Neuronal stem cell (in vitro differentiated cells): ENCODE measurements around the gene PRM3.

ENCODE experiments used
- DNase-seq: peaks from one replicate; pipeline ENCODE4 v3.0.0-alpha.2; 2013; ENCODE audit warnings: low spot score
- H2AFZ ChIP-seq: one replicate; pipeline ENCODE4 v1.6.1; 2013; ENCODE audit warnings: mild to moderate bottlenecking, low read length, inconsistent platforms
- H2AK5ac ChIP-seq: 2 replicates; pipeline ENCODE4 v1.6.1; 2013; ENCODE audit warnings: low read depth, mild to moderate bottlenecking, inconsistent platforms, low read length, moderate library complexity, mixed read lengths
- H2BK120ac ChIP-seq: 2 replicates; pipeline ENCODE4 v1.6.1; 2013; ENCODE audit warnings: low read depth, mild to moderate bottlenecking, inconsistent platforms, low read length, moderate library complexity, mixed read lengths
- H2BK12ac ChIP-seq: one replicate; pipeline ENCODE4 v1.6.1; 2013; ENCODE audit warnings: low read length, inconsistent platforms
- H2BK15ac ChIP-seq: 2 replicates; pipeline ENCODE4 v1.6.1; 2013; ENCODE audit warnings: mild to moderate bottlenecking, low read length, inconsistent platforms, mixed read lengths
- H2BK5ac ChIP-seq: one replicate; pipeline ENCODE4 v1.6.1; 2013; ENCODE audit warnings: inconsistent platforms, mild to moderate bottlenecking, low read length, moderate library complexity
- H3K14ac ChIP-seq: one replicate; pipeline ENCODE4 v1.6.1; 2013; ENCODE audit warnings: low read length, inconsistent platforms
- H3K18ac ChIP-seq: 2 replicates; pipeline ENCODE4 v1.6.1; 2013; ENCODE audit warnings: low read length, inconsistent platforms
- H3K23ac ChIP-seq: 2 replicates; pipeline ENCODE4 v1.6.1; 2013; ENCODE audit warnings: low read depth, mild to moderate bottlenecking, mixed read lengths, low read length, inconsistent platforms; ENCODE audit not compliant: poor library complexity
- H3K27ac ChIP-seq: replicated peaks from 3 replicates; pipeline ENCODE4 v1.5.1; 2013; ENCODE audit warnings: low read length, inconsistent platforms
- H3K27me3 ChIP-seq, 3 experiments: 2 replicates each; pipeline ENCODE4 v1.6.1; 2013; ENCODE audit warnings: low read length in 3 of 3, mild to moderate bottlenecking in 2 of 3, inconsistent platforms in 1 of 3, low read depth in 1 of 3, mixed read lengths in 1 of 3, moderate library complexity in 1 of 3; ENCODE audit not compliant: control insufficient read depth in 3 of 3, insufficient read depth in 3 of 3
- H3K36me3 ChIP-seq, 2 donors: replicated peaks in 1 of 2; 2 replicates each; pipeline ENCODE4 v1.6.1; 2013; ENCODE audit warnings: low read length in 2 of 2; ENCODE audit not compliant: control insufficient read depth in 2 of 2, insufficient read depth in 2 of 2
- H3K4ac ChIP-seq: 2 replicates; pipeline ENCODE4 v1.6.1; 2013; ENCODE audit warnings: inconsistent platforms, mild to moderate bottlenecking, low read length, moderate library complexity
- H3K4me1 ChIP-seq, 2 donors: 1 replicate in 1 of 2; 2 replicates in 1 of 2; pipeline ENCODE4 v1.6.1; 2013; ENCODE audit warnings: low read length in 2 of 2, low read depth in 1 of 2; ENCODE audit not compliant: control insufficient read depth in 2 of 2, insufficient read depth in 1 of 2
- H3K4me2 ChIP-seq: one replicate; pipeline ENCODE4 v1.6.1; 2013; ENCODE audit warnings: mild to moderate bottlenecking, low read length, inconsistent platforms; ENCODE audit not compliant: insufficient read depth, poor library complexity, severe bottlenecking
- H3K4me3 ChIP-seq, 2 donors: 2 replicates each; pipeline ENCODE4 v1.5.1; 2013; ENCODE audit warnings: low read length in 2 of 2, mild to moderate bottlenecking in 2 of 2, inconsistent platforms in 1 of 2, moderate library complexity in 1 of 2
- H3K79me1 ChIP-seq: one replicate; pipeline ENCODE4 v1.6.1; 2013; ENCODE audit warnings: low read depth, mild to moderate bottlenecking, inconsistent platforms, low read length, moderate library complexity
- H3K9ac ChIP-seq: one replicate; pipeline ENCODE4 v1.6.1; 2013; ENCODE audit warnings: mild to moderate bottlenecking, low read depth, low read length, inconsistent platforms; ENCODE audit not compliant: poor library complexity
- H3K9me3 ChIP-seq, 2 donors: replicated peaks in 1 of 2; 2 replicates each; pipeline versions ENCODE3 to v1.6.1; 2013; ENCODE audit warnings: low read length in 2 of 2, mild to moderate bottlenecking in 2 of 2, inconsistent platforms in 1 of 2, low read depth in 1 of 2, mixed read lengths in 1 of 2, moderate library complexity in 1 of 2; ENCODE audit not compliant: control insufficient read depth in 2 of 2, insufficient read depth in 1 of 2
- H4K8ac ChIP-seq: one replicate; pipeline ENCODE4 v1.6.1; 2013; ENCODE audit warnings: low read depth, mild to moderate bottlenecking, inconsistent platforms, low read length, moderate library complexity
- H4K91ac ChIP-seq: one replicate; pipeline ENCODE4 v1.6.1; 2013; ENCODE audit warnings: low read length, low read depth, mild to moderate bottlenecking, inconsistent platforms; ENCODE audit not compliant: poor library complexity
- WGBS, 2 donors: extraction: QIAGEN DNeasy Blood & Tissue Kit; methylation state at CpG; one replicate each; pipeline ENCODE4 v1.1.7; 2013; ENCODE audit warnings: missing lambda C conversion rate in 2 of 2, mixed read lengths in 1 of 2; ENCODE audit not compliant: insufficient read length in 2 of 2, insufficient replicate concordance in 1 of 2; ENCODE audit errors: extremely low coverage in 2 of 2; 5-methylcytosine and 5-hydroxymethylcytosine counted together

The PRM3 gene

GRCh38 chr16:11276143-11276895 lies 2.9 kb upstream of the PRM3 start, which contains the start of gene PRM2:
Gene PRM2, minus strand, starts transcription at chr16:11276480. Its CDS starts 110 bp downstream, at chr16:11276370.
- Histone ChIP-seq H3K9ac (peak within 1 kb of the TSS; percentile 33), H3K9me3 (no peaks in the 10 kb centered on the region), H4K91ac (no peak within 1 kb of the TSS), H4K8ac (no peak within 1 kb of the TSS), H3K4me1 (peaks cover 6 to 10% of the 10 kb centered on the region in 2 donors), H3K27ac (no peak within 1 kb of the TSS), H3K36me3 (no peaks in the 10 kb centered on the region), H2BK15ac (no peak within 1 kb of the TSS), H2BK12ac (peak within 1 kb of the TSS; percentile 7), H3K14ac (peak within 1 kb of the TSS; percentile 65), H3K4ac (no peak within 1 kb of the TSS), H3K18ac (peak within 1 kb of the TSS; percentile 55), H2AK5ac (peak within 1 kb of the TSS; percentile 37), H3K27me3 (no peaks in the 10 kb centered on the region), H3K4me2 (no peak within 1 kb of the TSS), H2AFZ (no peak within 1 kb of the TSS), H3K79me1 (no peaks in the 10 kb centered on the region), H3K4me3 (no peak within 1 kb of the TSS), H2BK5ac (no peak within 1 kb of the TSS), H3K23ac (no peak within 1 kb of the TSS), H2BK120ac (no peak within 1 kb of the TSS)
- no CpG with 5 or more reads among the region's 26 CpGs for WGBS, 2 donors
- no peak for DNase-seq

DNA sequence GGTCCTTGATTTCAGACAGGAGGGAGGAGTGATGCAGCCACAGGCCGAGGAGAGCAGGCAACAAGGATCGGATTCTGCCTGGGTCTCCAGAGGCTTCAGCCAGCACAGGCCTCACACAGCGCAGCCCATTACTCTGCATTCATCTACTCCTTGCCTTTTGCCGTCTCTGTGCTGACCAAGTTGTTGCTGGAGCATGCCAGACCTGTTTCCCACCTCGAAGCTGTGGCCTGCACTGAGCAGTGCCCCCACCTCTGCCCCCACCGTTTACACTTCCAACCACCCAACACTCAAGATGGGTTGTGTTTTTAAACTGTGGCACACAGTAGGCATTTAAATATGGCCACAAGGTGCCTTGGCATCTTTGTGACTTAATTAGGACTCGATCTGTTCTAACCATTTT lies 1.5 kb upstream of the PRM3 start:
- no peaks in the 10 kb centered on the region for H3K27me3 ChIP-seq
- no peaks in the 10 kb centered on the region for H3K79me1 ChIP-seq
- H4K91ac ChIP-seq, result no peak overlapping the region
- no peak overlapping the region for H3K4me2 ChIP-seq
- H3K4me3 ChIP-seq, result no peak overlapping the region
- no peak overlapping the region for H3K4ac ChIP-seq
- peak overlapping the region; percentile 36 for H3K18ac ChIP-seq
- H2BK5ac ChIP-seq, result peak overlapping the region; percentile 21
- H3K27ac ChIP-seq, result no peak overlapping the region
- WGBS, 2 donors, result no CpG with 5 or more reads among the region's 7 CpGs
- H3K23ac ChIP-seq, result no peak overlapping the region
- no peak overlapping the region for H3K14ac ChIP-seq
- no peak overlapping the region for H2BK12ac ChIP-seq
- no peak overlapping the region for H2BK15ac ChIP-seq
- H2AK5ac ChIP-seq, result no peak overlapping the region
- DNase-seq, result no peak
- no peaks in the 10 kb centered on the region for H3K36me3 ChIP-seq
- no peak overlapping the region for H4K8ac ChIP-seq
- H3K9me3 ChIP-seq, result no peaks in the 10 kb centered on the region
- no peak overlapping the region for H2AFZ ChIP-seq
- no peak overlapping the region for H3K9ac ChIP-seq
- no peak overlapping the region for H2BK120ac ChIP-seq
- peaks cover 6 to 10% of the 10 kb centered on the region in 2 donors for H3K4me1 ChIP-seq

DNA sequence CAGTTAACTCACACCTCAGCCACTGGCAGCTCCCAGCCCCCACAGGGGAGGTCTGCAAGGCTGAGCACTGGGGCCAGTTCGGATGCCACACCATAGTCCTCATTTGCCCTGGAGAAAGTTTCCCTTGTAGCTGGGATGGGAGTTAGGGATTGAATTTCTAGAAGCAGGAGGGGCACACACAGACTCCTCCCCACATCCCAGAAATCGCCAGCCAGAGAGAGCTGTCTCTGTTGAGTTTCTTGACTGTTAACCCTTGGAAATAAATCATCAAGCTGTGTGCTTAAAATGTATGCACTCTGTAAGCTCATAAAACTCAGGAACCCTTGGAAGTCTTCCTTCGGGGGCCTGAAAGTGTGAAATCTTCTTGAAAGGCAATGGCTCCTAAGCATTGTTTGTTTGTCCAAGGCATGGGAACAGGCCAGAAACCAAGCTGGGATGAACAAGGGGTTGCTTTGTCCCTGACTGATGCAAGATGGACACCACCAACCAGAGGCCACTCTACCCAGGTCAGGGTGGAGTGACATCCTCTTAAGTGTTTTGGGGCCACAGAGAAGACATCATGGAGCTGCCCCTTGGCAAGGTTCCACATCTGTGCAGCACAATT lies 394 bp upstream of the PRM3 start:
- no peak for DNase-seq
- H2BK120ac ChIP-seq, result no peak overlapping the region
- H3K14ac ChIP-seq, result no peak overlapping the region
- H3K23ac ChIP-seq, result no peak overlapping the region
- H2BK5ac ChIP-seq, result no peak overlapping the region
- peak overlapping the region; percentile 88 for H2BK15ac ChIP-seq
- no peak overlapping the region for H3K4me2 ChIP-seq
- no peak overlapping the region for H3K4ac ChIP-seq
- H3K79me1 ChIP-seq, result no peaks in the 10 kb centered on the region
- no peaks in the 10 kb centered on the region for H3K36me3 ChIP-seq
- no peak overlapping the region for H4K91ac ChIP-seq
- peak overlapping the region; percentile 75 for H2AFZ ChIP-seq
- no peak overlapping the region for H3K9ac ChIP-seq
- H4K8ac ChIP-seq, result no peak overlapping the region
- peak overlapping the region; percentile 89 for H3K18ac ChIP-seq
- H3K4me1 ChIP-seq, result peaks cover 6 to 10% of the 10 kb centered on the region in 2 donors
- H3K27ac ChIP-seq, result no peak overlapping the region
- no peak overlapping the region for H3K4me3 ChIP-seq
- no peaks in the 10 kb centered on the region for H3K9me3 ChIP-seq
- H2AK5ac ChIP-seq, result peak overlapping the region; percentile 53
- no peaks in the 10 kb centered on the region for H3K27me3 ChIP-seq
- peak overlapping the region; percentile 78 for H2BK12ac ChIP-seq
- WGBS, 2 donors, result no CpG with 5 or more reads among the region's 3 CpGs

- H4K91ac ChIP-seq, result peak overlapping the region; percentile 19
- no peak for DNase-seq
- H3K9me3 ChIP-seq, result no peaks in the 10 kb centered on the region
- H3K27me3 ChIP-seq, result no peaks in the 10 kb centered on the region
- H4K8ac ChIP-seq, result no peak overlapping the region
- H3K79me1 ChIP-seq, result no peaks in the 10 kb centered on the region
- no peak overlapping the region for H3K9ac ChIP-seq
- no CpG with 5 or more reads among the region's 6 CpGs for WGBS, 2 donors
- H3K4me3 ChIP-seq, result no peak overlapping the region
- no peak overlapping the region for H3K27ac ChIP-seq
- H2AFZ ChIP-seq, result peak overlapping the region; percentile 75
- H3K36me3 ChIP-seq, result no peaks in the 10 kb centered on the region
- no peak overlapping the region for H2BK120ac ChIP-seq
- peak overlapping the region; percentile 25 for H3K18ac ChIP-seq
- peak overlapping the region; percentile 68 for H2BK5ac ChIP-seq
- H2BK15ac ChIP-seq, result peak overlapping the region; percentile 91
- peak overlapping the region; percentile 65 for H3K14ac ChIP-seq
- H2AK5ac ChIP-seq, result peak overlapping the region; percentile 23
- peaks cover 6 to 10% of the 10 kb centered on the region in 2 donors for H3K4me1 ChIP-seq
- no peak overlapping the region for H3K23ac ChIP-seq
- no peak overlapping the region for H3K4me2 ChIP-seq
- no peak overlapping the region for H2BK12ac ChIP-seq
- no peak overlapping the region for H3K4ac ChIP-seq
These were observed 945 bp downstream of the PRM3 start for GRCh38 chr16:11272484-11272883.
